HAP-1 (cell line): ENCODE measurements around the gene SPPL3.
"Not testable (repeated sequence)": the region's sequence is repeated elsewhere in the genome, so short reads cannot be mapped to it uniquely, and the experiment has no call there.

ENCODE experiments used
- DNase-seq, 2 experiments: peaks; one replicate each; pipeline ENCODE4 v3.0.0-alpha.2; 2016 to 2020; ENCODE audit warnings: low spot score in 2 of 2
- H3K27me3 ChIP-seq: fragments of 250-450 bp; sonication (Bioruptor Pico); 2 replicates; pipeline ENCODE4 v1.5.1; 2020; ENCODE audit warnings: low read depth, mild to moderate bottlenecking, moderate library complexity
- H3K36me3 ChIP-seq: fragments of 250-450 bp; sonication (Bioruptor Pico); replicated peaks from 2 replicates; pipeline ENCODE4 v1.5.1; 2020; ENCODE audit warnings: mild to moderate bottlenecking
- H3K4me1 ChIP-seq: fragments of 250-450 bp; sonication (Bioruptor Pico); 2 replicates; pipeline ENCODE4 v1.5.1; 2020; ENCODE audit warnings: mild to moderate bottlenecking
- H3K4me3 ChIP-seq: fragments of 250-450 bp; sonication (Bioruptor Pico); 2 replicates; pipeline ENCODE4 v1.5.1; 2020; ENCODE audit warnings: mild to moderate bottlenecking, moderate library complexity
- H3K9me3 ChIP-seq: fragments of 250-450 bp; sonication (Bioruptor Pico); 2 replicates; pipeline ENCODE4 v1.5.1; 2020; ENCODE audit warnings: mild to moderate bottlenecking, moderate library complexity
- in situ Hi-C: fragments of 300-500 bp; cut with MboI; formaldehyde crosslinking; loops from 3 replicates; pipeline ENCODE4 v1.14.3; 2020; ENCODE audit warnings: low sequenced_read_pairs, inconsistent platforms, mixed read lengths

Gene SPPL3

DNA sequence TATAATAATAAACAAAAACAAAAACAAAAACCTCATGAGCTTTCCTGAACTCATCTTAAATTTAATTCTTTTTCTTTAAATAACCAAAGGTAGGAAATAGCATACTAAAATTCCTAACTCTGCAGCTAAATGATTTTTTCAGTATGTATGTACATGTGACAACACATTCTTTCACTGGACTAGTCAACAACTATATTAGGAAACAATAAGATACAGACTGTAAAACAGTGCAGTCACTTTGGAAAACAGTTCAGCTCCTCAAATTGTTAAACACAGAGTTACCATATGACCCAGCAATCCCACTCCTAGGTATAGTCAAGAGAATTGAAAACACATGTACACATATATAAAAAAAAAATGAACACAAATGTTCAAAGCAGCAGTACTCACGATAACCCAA lies 64.7 kb downstream of the SPPL3 start:
- in situ Hi-C loops = no loop called here
- Histone ChIP-seq H3K4me3 (no peak overlapping the region), H3K27me3 (no peaks in the 10 kb centered on the region), H3K9me3 (no peaks in the 10 kb centered on the region), H3K36me3 (no peaks in the 10 kb centered on the region), H3K4me1 (peaks cover 4% of the 10 kb centered on the region; the same call in 1 of the 2 replicates)
- DNase-seq = no peak

DNA sequence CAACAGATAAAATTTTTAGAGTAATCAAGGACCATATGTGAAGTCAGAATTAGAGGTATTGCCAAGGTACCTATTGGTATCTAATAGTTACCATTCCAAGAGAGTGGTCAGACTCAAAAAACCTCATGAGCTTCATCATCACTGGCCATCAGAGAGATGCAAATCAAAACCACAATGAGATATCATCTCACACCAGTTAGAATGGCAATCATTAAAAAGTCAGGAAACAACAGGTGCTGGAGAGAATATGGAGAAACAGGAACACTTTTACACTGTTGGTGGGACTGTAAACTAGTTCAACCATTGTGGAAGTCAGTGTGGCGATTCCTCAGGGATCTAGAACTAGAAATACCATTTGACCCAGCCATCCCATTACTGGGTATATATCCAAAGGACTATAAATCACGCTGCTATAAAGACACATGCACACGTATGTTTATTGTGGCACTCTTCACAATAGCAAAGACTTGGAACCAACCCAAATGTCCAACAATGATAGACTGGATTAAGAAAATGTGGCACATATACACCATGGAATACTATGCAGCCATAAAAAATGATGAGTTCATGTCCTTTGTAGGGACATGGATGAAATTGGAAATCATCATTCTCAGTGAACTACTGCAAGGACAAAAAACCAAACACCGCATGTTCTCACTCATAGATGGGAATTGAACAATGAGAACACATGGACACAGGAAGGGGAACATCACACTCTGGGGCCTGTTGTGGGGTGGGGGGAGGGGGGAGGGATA lies 65.4 kb downstream of the SPPL3 start:
- DNase-seq, in situ Hi-C loops, H3K36me3 ChIP-seq, H3K4me1 ChIP-seq, H3K4me3 ChIP-seq, H3K27me3 ChIP-seq, H3K9me3 ChIP-seq: not testable (repeated sequence)

DNA sequence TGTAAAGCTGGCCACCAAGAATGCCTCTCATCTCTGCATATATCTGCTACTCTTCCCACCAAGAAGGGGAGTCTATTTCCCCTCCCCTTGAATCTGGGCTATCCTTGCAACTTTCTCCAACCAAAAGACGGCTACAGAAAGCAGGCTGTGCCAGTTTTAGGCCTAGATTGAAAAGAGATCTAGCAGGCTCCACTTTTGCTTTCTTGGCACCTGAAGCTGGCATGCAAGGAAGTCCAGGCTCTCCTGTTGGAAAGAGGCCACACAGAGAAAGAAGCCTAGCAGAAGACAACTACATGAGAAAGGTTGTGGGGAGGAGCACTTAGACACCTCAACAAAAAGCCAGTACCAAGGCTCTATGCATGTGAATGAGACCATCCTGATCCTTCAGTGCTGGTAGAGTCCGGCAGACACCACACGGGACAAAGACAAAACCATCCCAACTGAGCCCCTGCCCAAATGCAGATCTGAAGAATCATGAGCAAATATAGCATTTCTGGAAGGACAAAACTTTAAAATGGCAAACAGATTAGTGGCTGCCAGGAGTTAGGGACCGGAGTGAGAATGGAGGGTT lies 68.0 kb downstream of the SPPL3 start:
- Histone ChIP-seq H3K27me3 (no peaks in the 10 kb centered on the region), H3K4me3 (no peak overlapping the region), H3K36me3 (no peaks in the 10 kb centered on the region), H3K9me3 (no peaks in the 10 kb centered on the region), H3K4me1 (peaks cover 12% of the 10 kb centered on the region)
- DNase-seq = no peak
- in situ Hi-C loops = no loop called here

DNA sequence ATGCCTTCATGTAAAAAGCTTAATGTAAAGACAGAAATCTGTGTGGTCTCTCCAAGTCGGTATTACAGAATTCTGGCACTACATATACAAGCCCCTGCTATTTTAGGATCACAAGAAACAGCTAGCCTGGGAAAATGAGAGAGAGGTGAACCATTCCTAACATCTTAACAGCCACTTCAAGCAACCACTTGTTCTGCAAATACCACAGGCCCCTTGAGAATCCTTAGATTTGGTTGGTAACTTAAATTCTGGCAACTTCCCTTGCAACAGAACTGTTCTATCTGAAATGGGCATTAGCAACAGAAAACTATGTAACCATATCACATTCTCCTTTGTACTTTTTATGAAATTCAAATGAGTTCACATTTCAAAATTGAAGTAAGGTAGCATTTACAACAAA lies 68.5 kb downstream of the SPPL3 start:
- in situ Hi-C loops = no loop called here
- Histone ChIP-seq H3K4me1 (peaks cover 15% of the 10 kb centered on the region), H3K4me3 (no peak overlapping the region)

DNA sequence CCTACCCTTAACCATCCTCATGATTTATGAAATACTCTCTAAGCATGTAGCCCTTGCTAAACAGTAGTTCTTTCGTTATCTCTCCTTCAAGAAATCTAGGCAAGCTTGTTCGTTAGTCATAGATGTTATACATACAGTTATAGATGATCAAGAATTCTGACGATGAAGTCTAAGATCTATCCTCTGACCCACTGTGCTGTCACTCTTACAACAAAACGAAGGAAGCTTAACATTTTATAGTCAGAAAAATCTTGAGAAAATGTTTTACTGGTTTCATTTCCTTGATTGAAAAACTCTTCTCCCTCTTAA lies 68.9 kb downstream of the SPPL3 start:
- Histone ChIP-seq H3K4me1 (peaks cover 17% of the 10 kb centered on the region), H3K27me3 (no peaks in the 10 kb centered on the region), H3K4me3 (no peak overlapping the region), H3K9me3 (no peaks in the 10 kb centered on the region), H3K36me3 (no peaks in the 10 kb centered on the region)
- DNase-seq = no peak
- in situ Hi-C loops = no loop called here

More for the DNA sequence above, 68.5 kb downstream of the SPPL3 start:
- no peaks in the 10 kb centered on the region for H3K27me3 ChIP-seq
- no peak for DNase-seq
- H3K9me3 ChIP-seq = no peaks in the 10 kb centered on the region
- H3K36me3 ChIP-seq = no peaks in the 10 kb centered on the region

DNA sequence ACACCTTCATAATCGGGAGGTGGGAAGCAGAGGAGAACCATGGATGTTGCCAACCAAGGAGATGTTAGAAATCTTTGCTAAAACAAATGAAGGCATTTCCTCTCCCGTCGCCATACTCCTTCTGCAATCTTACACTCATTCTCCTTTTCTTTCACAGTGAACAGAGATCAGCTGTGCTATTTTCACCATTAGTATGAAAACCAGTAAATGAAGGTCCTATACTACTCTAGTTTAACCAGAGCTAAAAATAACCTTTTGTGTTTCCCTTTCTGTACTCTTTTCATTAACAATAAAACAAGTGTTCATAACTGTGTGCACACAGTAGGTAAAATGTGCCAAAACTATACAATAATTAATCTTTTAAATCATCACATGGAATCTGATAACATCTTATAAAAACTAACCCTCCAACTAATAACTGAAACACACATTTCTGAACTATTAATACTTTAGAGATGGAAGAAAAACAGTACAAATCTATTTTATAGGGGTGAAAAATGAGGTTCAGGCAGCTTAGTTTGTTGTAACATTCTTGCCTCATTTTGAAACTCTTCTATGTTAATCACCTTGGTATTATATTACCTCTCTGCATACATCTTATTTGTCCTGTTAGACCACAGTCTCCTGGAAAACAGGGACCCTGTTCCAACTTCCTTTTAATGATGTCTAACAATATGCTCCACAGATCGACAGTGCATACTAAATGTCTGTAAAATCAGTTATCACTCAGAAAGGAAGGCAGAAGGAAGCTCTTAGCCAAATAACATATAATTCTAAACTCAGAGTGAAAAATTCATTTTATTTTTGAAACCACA lies 69.5 kb downstream of the SPPL3 start:
- in situ Hi-C loops = no loop called here
- Histone ChIP-seq H3K36me3 (no peaks in the 10 kb centered on the region), H3K9me3 (no peaks in the 10 kb centered on the region), H3K4me3 (no peak overlapping the region), H3K27me3 (no peaks in the 10 kb centered on the region), H3K4me1 (peaks cover 17% of the 10 kb centered on the region)
- DNase-seq = no peak

DNA sequence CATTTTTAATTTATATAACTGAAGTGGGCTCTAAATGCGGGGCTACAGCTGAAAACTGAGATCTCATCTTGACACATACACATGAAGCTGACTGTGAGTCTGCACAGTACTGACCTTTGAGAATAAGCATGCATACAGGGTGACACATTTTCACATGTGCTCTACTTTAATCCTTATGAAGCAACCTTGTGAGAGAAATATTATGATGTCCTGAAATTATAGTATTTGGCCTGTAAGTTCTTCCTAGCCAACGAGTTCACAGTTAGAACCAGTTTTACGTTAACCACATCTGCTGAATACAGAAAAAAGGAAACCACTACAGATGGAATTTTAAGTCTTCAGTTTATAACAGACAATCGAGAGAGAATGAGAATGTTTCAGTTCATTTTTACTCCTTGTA lies 70.3 kb downstream of the SPPL3 start:
- Histone ChIP-seq H3K4me3 (no peak overlapping the region), H3K36me3 (no peaks in the 10 kb centered on the region), H3K27me3 (no peaks in the 10 kb centered on the region), H3K9me3 (no peaks in the 10 kb centered on the region), H3K4me1 (peaks cover 17% of the 10 kb centered on the region)
- in situ Hi-C loops = no loop called here
- no peak for DNase-seq

DNA sequence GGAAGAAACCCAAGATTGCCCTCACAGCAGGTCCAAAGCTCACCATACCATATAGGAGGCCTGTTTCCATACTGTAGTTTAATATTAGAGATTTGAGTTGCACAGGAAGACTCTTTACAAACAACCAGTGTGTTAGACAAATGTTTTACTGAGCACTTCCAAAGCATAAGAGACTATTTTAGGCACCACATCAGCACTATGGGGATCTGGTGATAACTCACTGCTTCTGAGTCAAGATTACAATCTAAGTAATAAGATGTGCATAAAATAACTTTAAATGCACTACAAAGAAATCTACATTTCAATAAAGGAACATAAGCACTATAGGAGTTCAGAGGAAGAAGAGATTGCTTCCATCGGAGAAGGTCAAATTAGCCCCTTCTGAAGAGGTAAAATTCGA lies 71.4 kb downstream of the SPPL3 start:
- peak in 1 of 2 experiments; percentile 41 for DNase-seq
- Histone ChIP-seq H3K27me3 (no peaks in the 10 kb centered on the region), H3K36me3 (no peaks in the 10 kb centered on the region), H3K4me3 (no peak overlapping the region), H3K4me1 (peaks cover 17% of the 10 kb centered on the region), H3K9me3 (no peaks in the 10 kb centered on the region)
- in situ Hi-C loops = no loop called here

DNA sequence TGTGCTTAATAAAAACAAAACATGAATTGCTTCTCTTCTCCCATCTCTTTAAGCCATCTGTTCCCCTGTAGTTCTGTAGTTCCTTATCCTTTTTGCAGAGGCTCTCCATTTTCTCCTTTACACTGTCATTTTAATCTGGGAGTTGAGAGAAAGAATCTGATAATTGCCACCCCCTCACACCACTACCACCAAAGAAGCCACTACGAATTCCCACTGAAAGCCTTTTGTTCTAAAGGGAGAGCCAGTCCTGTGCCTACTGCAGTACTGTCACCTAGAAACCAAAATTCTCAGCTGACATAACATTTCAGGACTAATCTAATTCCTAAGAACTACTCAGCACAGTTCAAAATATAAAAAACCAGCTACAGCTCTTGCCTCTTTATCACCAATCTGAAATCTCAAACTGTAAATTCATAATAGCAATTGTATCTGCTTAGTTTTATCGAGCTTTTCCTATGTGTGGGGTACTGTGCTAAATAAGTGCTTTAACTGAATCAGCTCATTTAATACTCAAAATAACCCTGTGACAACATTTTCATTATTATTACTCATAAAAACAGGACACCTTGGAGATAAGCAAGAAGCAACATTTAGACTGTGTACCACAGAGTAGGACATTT lies 72.4 kb downstream of the SPPL3 start:
- no peak overlapping the region for H3K4me3 ChIP-seq
- H3K36me3 ChIP-seq = no peaks in the 10 kb centered on the region
- no peaks in the 10 kb centered on the region for H3K27me3 ChIP-seq
- DNase-seq = no peak
- in situ Hi-C loops = no loop called here
- H3K9me3 ChIP-seq = no peaks in the 10 kb centered on the region
- peaks cover 17% of the 10 kb centered on the region for H3K4me1 ChIP-seq

DNA sequence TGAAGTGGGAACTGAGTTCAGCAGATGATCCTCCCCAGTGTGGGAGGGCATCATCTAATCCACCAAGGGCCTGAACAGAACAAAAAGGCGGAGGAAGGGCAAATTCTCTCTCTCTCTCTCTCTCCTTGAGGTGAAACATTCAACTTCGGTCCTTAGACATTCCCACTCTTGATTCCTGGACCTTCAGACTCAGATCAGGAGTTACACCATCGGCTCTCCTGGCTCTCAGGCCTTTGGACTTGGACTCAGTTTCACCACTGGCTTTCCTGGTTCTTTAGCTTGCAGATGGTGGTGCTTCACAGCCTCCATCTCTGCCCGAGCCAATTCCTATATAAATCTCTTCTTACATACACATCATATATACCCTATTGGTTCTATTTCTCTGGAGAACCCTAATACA lies 73.2 kb downstream of the SPPL3 start:
- no peaks in the 10 kb centered on the region for H3K9me3 ChIP-seq
- peaks cover 17% of the 10 kb centered on the region for H3K4me1 ChIP-seq
- no peaks in the 10 kb centered on the region for H3K36me3 ChIP-seq
- no peaks in the 10 kb centered on the region for H3K27me3 ChIP-seq
- H3K4me3 ChIP-seq = no peak overlapping the region
- no peak for DNase-seq
- in situ Hi-C loops = no loop called here

DNA sequence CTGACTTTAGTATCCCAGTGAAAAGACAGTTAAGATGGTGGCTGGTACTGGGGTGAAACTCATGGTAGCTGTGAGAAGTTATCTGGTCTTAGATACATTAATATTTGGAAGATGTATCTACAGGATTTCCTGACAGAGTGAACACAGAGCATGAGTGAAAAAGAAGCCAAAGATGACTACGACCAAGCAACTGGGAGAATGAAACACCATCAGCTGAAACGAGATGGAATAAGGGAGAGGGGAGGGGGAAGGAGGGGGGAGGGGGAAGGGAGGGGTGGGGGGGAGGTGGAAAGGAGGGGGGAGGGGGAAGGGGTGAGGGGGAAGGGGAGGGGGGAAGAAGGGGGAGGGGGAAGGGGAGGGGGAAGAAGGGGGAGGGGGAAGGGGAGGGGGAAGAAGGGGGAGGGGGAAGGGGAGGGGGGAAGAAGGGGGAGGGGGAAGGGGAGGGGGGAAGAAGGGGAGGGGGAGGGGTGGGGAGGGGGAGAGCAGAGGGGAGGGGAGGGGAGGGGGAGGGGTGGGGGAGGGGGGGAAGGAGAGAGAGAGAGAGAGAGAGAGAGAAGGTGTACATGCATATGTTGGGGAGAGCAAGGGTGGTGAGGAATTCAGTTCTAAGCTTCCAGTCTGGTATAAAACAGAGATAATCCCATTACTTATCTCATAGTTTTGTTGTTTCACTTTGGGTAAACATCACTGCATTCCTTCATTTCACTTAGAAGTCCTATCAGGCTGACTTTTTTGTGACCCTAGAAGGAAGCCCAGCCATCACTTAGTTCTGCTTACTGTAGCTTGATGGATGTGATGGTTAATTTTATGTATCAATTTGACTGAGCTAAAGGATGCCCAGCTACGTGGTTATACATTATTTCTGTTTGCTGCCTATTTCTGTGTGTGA lies 73.9 kb downstream of the SPPL3 start:
- no peaks in the 10 kb centered on the region for H3K36me3 ChIP-seq

DNA sequence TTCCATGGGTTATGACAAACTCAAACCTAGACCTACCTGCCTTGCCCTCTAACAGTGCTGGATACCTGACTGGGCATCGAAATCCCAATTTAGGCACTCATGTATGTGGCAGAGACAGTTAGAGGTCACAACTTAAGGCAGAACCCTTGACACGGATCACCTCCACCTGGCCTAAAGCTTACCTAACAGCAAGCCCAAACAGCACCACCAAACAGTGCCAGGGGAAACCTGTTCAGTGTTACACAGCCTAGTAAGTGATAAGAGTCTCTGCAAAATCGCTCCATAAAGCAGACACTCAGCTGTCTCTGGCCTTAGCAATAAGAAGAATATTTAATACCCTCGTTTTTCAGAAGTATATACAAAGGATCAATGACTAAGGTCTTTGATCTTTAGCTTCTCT lies 77.8 kb downstream of the SPPL3 start:
- no peak for DNase-seq
- H3K4me1 ChIP-seq = peaks cover 5% of the 10 kb centered on the region; the same call in 1 of the 2 replicates
- H3K27me3 ChIP-seq = no peaks in the 10 kb centered on the region
- H3K9me3 ChIP-seq = no peaks in the 10 kb centered on the region
- no peak overlapping the region for H3K4me3 ChIP-seq
- no peaks in the 10 kb centered on the region for H3K36me3 ChIP-seq
- in situ Hi-C loops = no loop called here

More for the DNA sequence above, 73.9 kb downstream of the SPPL3 start:
- DNase-seq = no peak
- H3K4me1 ChIP-seq = peaks cover 17% of the 10 kb centered on the region
- H3K4me3 ChIP-seq = no peak overlapping the region
- in situ Hi-C loops = no loop called here
- no peaks in the 10 kb centered on the region for H3K9me3 ChIP-seq
- no peaks in the 10 kb centered on the region for H3K27me3 ChIP-seq

DNA sequence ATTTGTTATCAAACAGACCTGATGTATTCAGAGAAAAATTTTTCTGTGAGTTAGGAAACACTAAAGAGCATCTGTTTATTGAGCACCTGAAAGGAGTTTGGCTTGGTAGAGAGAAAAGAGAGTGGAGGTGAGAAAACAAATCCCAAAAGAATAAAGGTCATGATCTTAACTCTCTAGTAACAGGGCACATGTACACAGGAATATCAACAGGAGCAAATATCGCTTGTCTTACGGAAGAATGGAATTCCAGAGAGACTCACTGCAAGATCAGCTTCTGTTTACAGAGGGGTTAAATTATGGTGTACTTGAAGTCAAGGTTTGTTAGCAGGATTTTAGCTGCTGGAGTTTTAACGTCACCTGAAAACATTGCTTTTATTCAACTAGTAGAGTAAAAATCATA lies 78.8 kb downstream of the SPPL3 start:
- no peak overlapping the region for H3K4me3 ChIP-seq
- in situ Hi-C loops = no loop called here
- H3K36me3 ChIP-seq = no peaks in the 10 kb centered on the region
- no peaks in the 10 kb centered on the region for H3K4me1 ChIP-seq
- no peaks in the 10 kb centered on the region for H3K27me3 ChIP-seq
- no peaks in the 10 kb centered on the region for H3K9me3 ChIP-seq
- no peak for DNase-seq
